Activated CD4-positive, alpha-beta T cell treated with anti-CD3 and anti-CD28 coated beads, Interleukin-2, Interleukin-6, amounts not matched to agents 100 ng/mL and 50 ng/mL, durations not matched to agents 16 hours and 8 hours (primary cell): ENCODE results near the gene ARTN.

ENCODE experiments used
- DNase-seq: peaks from one replicate; pipeline ENCODE4 v3.0.0-alpha.2; 2020

Gene ARTN

DNA sequence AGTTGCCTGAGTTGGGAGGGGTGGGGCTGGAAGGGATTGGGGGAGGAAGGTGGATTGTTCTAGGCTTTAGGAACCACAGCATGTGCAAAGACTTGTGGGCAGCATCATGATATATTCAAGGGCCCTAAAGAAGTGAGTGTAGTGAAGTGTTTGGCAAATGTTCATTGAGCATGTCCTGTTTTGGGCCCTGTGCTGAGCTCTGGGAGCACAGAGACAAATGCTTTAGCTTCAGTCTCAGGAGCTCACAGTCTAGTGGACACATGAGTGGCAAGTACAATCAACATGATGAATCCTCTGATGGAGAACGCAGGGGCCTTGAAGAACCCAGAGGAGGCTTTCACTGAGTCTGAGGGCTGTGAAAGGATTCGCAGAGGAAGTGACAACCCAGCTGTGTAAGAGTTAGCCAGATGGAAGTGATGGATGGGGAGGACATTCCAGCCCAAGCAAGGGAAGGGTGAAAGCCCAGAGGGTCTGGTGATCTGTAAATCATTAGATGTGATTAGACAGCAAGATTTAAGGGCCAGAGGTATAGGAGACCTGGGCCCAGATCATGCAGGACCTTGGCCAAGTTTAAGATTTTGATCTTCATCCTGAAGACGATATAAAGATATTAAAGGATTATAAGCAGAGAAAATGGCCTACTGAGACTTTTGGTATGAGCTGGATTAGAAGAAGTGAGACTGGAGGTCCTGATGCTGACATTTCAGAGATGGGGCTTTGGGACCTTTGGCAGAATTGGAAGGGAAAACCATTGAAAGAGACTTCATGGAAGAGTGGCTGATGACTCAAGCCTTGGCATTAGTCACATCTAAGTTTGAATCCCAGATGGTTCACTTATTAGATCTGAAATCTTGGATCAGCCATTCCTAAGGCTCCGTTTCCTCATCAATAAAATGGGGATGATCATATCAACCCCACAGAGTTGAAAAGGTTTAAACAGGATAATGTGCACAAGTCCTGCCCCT, 17.7 kb downstream of the ARTN start:
- no peak for DNase-seq

DNA sequence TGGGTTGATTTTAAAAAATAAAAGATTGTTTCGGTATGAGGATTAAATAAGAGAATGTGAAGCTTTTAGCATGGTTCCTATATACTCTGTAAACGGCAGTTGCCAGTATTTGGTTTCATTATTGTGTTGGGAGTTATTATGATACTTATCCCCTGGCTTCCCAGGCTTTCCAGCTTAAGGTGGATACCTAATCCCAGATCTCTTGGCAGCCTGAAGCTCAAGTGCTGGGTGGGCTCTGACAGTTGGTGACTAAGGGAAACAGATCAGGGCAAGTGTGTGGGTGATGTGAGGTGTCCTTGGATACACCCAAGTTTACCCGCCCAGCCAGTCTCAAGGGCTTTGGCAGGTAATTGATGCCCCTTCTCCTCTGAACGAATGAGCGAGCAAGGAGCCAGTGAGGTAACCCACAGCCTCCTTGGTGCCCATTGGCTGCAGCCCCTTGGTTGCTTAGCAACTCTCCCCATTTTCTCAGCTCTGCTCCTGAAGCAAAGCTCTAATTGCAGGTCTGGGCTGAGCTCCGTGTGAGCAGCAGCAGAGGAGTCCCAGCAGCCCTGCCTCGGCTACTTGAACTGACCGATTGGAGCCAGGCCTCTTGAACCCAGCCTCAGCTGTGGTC, 19.2 kb downstream of the ARTN start:
- no peak for DNase-seq

DNA sequence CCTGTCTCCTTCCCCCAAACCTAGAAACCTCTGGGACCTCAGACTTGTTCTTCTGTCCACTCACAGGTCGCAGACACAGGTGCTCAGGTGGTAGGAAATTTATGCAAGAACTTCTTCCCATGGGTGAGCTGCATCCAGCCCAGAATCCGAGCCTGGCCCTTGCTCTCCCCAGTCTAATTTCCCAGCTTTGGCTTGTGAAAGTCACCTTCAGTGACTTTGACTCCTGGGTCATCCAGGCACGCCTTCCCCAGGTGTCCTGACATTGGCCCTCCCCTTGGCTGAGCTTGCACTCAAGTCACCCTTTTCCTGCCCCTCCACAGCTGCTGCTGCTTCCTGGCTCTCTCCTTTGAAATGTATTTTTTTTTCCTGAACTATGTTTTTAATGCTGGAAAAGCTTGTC, 19.8 kb downstream of the ARTN start:
- no peak for DNase-seq

DNA sequence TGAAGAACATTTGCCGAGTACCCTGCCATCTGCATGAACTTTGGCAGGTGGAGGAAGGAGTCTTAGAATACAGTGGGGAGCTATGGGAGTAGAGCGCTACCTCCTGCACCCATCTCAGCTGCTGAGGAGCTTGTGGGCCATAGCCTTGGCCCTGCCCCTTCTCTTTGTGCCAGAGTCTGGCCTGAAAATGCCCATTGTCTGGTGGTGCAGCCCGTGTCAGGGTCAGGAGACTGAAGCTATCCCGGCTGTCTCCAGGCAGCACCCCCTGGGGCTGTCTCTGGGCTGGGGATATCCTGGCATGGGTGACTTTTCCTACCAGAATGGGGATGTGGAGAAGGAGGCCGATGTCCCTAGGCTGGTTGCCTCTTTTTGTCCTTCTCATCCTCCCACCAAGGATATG, 20.4 kb downstream of the ARTN start:
- DNase-seq = no peak

DNA sequence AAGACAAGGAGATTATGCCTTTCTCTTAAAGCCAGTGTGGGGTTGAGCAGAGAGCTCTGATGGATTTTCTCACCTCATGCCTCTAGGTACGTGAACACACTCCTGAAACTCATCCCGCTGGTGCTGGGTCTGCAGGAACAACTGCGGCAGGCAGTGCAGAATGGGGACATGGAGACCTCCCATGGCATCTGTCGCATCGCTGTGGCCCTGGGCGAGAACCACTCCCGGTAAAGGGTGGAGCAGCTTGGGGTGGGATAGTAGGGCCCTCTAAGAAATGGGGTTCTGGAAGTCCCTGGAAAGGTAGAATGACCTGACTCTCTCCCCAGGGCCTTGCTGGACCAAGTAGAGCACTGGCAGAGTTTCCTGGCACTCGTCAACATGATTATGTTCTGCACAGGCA, 22.6 kb downstream of the ARTN start:
- DNase-seq = no peak

DNA sequence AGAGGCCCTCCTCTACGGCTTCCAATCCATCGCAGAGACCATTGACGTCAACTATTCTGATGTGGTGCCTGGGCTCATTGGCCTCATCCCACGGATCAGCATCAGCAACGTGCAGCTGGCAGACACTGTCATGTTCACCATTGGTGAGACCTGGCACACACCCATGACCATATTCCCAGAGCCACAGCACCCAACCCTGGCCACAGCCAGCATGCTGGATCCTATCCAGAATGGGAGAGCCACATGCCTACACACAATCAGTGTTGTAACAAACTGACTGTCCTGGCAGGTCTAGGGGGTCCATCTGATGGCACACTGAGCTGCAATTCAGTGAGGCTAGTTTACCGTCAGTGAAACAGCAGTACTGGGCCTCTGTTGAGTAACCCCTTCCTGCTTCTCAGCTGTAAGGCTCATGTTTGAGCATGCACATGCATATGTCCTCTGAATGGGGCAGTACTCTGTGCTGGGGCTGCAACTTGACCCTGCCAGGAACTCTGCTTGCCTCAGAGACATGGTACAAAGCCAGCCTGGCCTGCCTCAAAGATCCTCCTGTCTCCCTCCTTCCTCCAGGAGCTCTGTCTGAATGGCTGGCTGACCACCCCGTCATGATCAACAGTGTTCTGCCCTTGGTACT, 23.9 kb downstream of the ARTN start:
- DNase-seq = no peak

DNA sequence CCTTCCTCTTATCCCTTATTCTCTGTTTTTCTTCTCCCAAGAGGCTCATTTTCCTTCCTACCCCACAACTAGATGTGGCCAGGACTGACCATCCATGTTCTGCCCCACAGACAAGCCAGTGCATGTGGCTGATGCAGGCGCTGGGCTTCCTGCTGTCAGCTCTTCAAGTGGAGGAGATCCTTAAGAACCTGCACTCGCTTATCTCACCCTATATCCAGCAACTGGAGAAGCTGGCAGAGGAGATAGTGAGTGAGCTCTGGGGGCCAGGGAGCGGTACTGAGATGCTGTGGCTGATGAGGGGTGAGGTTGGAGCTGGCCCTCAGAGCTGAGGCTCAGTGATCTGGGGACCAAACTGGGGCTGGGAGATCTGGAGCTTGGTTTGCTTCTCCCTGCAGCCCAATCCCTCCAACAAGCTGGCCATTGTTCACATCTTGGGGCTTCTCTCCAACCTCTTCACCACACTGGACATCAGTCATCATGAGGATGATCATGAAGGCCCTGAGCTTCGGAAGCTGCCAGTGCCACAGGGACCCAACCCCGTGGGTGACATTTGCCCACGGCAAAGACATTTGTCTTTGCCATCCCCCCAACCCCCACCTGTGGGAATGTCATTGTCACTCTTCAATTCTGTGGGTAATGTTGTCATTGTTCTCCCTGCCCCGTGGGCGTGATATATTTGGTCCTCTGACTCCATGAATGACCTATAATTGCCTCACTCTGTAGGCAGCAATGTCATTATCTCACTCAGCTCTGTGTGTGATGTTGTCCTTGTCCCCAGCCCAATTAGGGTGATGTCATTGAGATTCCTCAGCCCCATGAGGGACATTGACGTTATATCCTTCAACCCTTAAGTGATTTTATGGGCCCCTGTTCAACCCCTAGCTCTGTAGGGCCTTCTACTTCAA, 25.0 kb downstream of the ARTN start:
- no peak for DNase-seq

DNA sequence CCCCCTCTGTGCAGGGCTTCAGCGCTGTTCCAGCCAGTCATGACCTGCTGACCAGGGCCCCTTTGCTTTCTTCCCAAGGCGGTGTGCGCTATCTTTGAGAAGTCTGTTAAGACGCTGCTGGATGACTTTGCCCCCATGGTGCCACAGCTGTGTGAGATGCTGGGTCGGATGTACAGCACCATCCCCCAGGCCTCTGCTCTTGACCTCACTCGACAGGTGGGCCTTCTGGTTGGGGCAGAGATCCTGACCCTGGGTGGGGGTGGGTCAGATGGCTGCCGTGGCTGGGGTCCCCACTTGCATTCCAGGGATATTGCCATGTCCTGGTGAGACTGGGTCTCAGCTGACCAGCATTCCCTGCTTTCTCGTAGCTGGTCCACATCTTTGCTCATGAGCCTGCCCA, 27.2 kb downstream of the ARTN start:
- DNase-seq = no peak

DNA sequence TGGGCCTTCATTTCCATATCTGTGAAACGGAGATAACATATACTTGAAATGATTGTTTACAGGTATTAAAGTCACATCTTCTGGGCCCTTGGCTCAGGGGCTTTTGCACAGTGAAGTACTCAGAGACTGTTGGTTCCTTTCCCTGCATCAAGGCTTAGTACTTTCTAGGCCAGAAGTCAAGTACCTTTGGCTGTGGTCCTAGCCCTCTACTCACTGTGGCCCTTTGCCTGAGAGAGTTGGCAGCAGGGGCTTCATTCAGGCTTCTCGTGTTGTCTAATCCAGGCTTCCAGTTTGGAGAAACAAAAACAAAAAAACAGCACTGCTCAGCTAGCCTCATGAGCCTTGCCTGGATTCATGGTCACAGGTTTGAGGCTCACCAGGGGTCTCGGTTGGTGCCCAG, 28.1 kb downstream of the ARTN start:
- no peak for DNase-seq

DNA sequence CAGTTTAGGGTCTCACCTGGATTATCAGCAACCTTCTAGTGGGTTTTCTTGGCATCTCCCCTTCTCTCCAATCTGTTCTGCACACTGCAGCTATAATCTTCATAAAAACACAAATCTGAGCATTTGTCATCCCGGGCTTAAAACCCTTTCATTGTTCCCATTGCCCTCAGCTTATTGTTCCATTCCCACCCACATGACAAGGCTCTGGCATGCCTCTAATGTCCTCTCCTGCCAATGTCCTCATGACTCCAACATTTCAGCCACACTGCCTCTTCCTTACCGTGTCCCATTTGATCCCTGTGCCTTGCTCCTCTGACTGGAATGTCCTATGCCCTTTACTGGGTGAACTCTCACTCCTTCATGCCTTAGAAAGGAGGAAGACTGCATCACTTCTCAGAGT, 28.7 kb downstream of the ARTN start:
- no peak for DNase-seq

DNA sequence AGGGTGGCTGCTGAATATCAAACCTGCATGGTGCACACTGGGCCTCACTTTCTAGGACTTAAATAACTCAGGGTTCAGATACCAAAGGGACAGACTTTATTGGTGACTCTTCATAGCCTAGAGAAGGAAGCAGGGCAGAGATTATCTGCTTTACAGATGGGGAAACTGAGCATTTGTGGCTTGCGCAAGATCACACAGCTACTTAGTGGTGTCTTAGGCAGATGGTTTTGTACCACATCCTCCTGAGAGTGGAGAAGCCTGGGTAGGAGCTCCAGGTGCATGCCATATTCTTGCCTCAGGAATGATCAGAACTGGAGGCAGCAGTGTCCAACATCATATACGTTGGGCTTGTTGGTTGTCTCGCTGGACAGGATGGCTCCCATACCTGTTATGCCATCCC, 29.4 kb downstream of the ARTN start:
- DNase-seq = no peak

DNA sequence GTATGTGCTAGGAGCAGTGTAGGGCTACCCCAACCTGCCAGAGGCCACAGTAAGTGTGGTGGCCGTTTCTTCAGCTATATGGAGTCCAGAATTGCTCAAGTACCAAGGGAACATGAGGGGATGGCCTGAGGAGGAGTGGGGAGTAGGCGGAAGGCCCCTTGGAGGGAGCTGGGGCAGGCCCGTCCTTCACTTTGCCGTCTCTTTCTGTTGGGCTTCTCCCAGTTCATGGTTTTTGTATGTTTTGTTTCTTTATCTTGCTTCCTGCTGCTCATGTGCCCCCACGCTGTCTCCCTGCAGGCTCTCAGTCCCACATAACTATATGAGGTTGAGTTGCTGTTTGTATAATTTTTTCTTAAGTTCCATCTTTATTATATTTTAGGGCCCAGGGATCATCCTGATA, 30.3 kb downstream of the ARTN start:
- DNase-seq = no peak

DNA sequence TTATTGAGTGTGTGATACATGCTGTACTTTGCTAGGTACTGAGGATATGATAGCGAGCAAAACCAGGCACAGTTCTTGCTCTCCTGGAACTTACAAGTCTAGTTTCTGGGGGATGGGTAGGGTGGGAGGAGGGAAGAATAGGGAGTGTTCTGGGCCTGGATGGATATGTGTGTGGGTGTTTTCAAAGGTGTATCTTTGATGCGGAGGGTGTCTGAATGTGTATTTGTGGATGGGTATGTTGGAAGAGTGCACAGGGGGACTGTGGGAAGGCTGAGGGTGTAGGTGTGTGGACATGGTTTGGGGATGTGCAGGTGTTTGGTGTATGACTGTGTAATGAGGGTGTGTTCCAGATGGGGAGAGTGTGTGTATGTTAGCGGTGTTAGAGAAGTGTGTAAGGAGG, 31.7 kb downstream of the ARTN start:
- no peak for DNase-seq

DNA sequence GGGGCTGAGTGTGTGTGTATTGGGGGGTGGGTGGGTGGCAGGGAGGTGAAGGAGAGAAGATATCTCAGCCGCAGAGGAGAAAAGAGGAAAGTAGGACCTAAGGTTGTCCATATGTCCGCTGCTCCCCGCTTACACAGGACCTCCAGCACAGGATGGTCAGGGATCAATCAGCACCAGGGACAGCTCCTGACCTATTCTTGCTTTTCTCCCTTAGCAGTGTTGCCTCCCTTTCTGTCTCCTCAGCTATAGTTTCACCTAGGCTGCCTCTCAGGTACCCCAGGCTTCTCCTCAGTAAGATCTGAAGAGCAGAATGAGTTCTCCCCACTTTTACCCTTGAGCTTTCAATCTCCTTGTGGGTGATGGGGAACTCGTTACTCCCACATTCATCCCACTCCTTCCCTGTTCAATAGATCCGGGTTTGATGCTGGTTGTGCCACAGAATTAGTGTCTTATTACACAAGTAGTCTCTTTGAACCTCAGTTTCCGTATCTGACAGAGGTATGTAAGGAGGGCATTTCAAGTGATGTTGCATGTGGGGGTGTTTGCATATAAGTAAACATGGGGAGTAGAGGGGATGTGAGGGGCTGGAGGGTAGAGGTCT, 34.8 kb downstream of the ARTN start:
- no peak for DNase-seq

DNA sequence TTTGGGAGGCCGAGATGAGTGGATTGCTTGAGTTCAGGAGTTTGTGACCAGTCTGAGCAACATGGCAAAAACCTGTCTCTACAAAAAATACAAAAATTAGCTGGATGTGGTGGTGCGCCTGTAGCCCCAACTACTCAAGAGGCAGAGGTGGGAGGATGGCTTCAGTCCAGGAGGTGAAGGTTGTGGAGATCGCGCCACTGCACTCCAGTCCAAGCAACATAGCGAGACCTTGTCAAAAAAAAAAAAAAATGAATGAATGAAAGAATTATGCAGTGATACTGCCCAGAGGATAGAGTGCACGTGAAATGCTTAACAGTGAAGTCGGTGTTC, 35.8 kb downstream of the ARTN start:
- no peak for DNase-seq

DNA sequence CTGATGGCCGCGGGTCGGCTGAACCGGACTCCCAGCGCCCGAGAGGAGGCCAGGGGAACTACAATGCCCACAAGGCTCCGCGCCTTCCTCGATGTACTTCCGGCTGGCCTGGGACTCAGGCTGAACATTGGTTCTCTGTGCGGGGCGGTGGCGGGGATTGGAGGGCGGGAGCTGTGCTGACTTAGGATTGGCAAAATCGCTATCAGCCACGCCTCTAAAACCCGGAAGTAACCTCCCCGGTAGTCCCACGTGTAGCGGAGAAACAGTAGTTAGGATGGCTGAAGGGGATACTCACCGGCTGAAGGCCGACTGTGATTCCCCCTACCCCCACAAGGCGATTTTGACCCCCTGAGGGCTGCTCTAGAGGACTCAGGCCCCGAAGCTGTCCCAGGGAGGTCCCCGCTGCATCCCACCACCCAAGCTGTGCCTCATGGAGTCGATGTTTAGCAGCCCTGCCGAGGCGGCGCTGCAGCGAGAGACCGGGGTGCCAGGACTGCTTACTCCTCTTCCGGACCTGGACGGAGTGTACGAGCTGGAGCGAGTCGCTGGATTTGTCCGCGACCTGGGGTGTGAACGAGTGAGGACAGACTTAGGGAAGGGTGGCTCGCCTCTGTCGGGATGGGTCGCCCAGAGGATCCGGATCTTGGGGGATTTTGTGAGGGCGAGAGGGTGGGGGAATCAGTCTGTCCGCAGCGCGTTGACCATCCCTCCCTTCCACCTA, 36.3 kb downstream of the ARTN start, which contains the start of gene DPH2:
TSS of gene DPH2 (plus strand) at position 265 of the 721 bp plus-strand sequence. CDS start at position 431, 166 bp downstream.
- peak; percentile 98 for DNase-seq

DNA sequence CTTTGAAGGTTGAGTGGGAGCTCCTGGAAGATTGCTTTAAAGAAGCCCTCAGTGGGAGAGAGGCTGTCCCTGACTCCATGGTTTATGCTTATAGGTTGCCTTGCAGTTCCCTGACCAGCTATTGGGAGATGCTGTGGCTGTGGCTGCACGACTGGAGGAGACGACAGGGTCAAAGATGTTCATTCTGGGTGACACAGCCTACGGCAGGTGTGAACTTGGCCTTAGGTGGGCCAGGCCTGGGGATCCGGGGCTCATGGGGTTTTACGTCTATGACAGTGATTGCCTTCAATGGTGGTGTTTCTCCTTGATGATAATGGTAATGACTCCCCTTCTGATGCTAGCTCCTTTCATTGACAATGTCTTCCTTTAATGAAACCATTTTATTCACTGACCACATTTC, 36.9 kb downstream of the ARTN start:
- no peak for DNase-seq

DNA sequence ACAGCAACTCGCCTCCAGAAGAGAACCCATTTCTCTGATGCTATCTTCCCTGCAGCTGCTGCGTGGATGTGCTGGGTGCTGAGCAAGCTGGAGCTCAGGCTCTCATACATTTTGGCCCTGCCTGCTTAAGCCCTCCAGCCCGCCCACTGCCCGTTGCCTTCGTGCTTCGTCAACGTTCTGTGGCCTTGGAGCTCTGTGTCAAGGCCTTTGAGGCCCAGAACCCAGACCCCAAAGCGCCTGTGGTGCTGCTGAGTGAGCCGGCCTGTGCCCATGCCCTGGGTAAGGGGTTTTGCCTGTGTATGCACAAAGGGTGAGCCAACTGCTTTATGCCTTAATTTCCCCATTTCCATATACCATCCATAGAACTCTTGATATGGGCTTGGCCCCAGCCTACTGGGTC, 37.3 kb downstream of the ARTN start:
- DNase-seq = no peak

DNA sequence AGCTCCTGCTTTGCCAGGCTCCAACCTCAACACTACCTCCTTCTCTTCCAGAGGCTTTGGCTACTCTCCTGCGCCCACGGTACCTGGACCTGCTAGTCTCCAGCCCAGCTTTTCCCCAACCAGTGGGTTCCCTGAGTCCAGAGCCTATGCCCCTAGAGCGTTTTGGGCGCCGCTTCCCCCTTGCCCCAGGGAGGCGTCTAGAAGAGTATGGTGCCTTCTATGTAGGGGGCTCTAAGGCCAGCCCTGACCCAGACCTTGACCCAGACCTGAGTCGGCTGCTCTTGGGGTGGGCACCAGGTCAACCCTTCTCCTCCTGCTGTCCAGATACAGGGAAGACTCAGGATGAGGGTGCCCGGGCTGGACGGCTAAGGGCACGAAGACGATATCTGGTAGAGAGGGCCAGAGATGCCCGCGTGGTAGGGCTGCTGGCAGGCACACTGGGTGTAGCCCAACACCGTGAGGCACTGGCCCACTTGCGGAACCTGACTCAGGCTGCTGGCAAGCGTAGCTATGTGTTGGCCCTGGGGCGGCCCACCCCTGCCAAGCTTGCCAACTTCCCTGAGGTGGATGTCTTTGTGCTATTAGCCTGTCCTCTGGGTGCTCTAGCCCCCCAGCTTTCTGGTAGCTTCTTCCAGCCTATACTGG, 37.9 kb downstream of the ARTN start:
- DNase-seq = no peak

DNA sequence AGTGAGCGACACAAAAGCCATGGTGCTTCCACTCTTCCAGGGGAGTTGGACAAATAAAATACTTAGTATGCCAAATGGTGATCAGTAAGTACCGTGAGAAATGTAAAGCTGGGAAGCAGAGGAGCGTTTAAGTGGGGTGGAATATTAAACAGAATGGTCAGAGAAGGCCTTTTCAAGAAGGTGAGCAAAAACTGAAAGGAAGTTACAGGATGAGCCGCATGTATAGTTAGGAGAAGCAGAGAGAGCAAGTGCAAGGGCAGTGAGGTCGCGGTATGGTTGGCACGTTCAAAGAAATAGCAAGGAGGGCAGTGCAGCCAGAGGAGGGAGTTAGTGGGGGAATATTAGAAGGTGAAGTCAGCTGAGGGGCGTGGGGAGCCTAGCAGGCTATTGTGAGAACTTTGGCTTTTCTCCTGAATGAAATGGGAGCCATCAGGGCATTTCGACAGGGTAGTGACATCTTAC, 40.4 kb downstream of the ARTN start:
- DNase-seq = no peak
